T-helper 22 cell (primary cell): Measurements from ENCODE around the gene TECPR2.
"Not testable (repeated sequence)": the region's sequence is repeated elsewhere in the genome, so short reads cannot be mapped to it uniquely, and the experiment has no call there.

Experiments used
- DNase-seq: peaks from one replicate; pipeline ENCODE4 v3.0.0-alpha.2; 2020; ENCODE audit warnings: low read depth

The TECPR2 gene

DNA sequence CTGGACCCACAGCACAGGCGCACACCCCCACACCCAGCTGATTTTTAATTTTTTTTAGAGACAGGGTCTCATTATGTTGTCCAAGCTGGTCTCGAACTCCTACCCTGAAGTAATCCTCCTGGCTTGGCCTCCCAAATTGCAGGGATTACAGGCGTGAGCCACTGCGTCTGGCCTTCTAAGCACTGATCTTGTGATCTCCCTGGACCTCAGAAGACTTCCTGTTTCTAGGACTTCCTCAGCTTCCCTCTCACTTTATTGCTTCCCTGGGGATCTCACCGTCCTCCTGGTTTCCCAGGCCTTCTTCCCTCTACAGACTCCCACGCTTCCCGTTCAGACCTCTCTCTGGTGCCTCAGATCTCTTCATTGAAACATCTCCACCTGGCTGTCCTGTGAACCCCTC lies 29.4 kb upstream of the TECPR2 start:
- DNase-seq = no peak

DNA sequence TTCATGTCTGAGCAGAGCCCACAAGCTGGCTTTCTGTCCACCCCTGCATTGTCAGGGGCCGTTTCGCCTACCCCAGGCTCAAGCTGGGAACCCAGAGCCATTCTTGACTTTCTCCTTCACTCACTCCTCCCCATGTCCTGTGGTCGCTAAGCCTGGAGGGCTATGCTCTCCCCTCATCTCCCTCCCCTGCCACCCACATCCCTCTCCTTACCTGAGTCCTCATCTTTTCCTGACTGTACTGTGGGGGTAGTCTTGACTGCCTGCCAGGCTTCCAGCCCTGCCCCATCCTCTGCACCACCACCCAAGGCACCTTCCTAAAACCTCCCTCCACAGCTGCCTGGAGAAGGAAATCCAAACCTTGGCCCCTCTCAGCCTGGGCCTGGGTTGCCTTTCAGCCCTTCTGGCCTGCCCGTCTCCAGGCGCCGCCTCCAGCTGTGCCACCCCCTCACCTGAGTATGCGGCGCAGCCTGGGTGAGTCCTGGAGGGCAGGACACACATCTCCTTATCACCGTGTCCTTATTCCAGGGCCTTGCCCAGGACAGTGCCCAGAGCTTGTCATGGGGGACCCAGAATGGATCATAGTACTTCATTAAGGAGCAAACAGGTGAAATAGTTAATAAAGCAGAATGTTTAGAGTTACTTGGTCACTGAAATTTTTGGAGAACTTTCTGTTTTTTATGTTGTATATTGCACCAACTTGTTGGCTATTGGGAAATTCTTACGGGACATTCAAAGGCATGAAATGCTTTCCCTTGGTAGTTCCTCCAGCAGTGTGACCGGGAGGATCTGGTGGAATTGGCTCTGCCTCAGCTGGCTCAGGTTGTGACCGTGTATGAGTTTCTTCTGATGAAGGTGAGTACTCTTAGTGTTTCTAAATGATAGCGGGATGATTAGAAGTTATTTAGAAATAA lies 28.7 kb upstream of the TECPR2 start:
- no peak for DNase-seq

DNA sequence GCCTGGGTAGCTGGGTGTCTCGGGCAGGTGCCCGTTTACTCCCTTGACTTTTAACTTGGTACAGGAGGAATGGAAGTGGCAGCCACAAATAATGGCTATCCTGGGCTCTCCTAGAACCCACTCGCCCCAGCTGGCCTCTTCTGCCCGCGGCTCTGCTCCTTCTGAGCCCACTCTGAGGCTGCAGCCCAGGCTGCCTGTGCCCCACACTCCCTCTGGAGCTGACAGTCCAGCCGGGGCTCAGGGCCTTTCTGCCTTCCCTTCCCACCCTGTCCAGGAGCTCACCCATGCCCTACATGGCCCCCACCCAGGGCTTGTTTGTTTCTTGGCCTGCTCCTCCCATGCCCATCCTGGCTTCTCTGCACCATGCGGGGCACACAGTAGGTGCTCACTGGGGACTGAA lies 27.6 kb upstream of the TECPR2 start:
- DNase-seq = no peak

DNA sequence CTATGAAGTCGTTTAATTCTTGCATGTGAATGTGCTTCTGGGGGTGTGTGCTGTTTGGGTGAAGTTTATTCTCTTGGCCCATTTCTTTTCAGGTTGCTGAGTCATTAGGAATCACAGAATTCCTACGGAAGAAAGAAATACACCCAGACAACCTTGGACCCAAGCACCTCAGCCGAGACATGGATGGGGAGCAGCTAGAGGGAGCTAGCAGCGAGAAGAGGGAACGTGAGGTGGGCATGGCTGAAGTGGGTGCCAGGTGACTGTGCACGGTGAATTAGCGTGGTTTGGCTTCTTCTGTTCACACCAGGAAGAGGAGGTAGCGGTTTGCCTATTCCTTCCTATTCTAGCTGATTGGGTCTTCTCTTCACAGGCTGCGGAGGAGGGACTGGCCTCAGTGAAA lies 24.0 kb upstream of the TECPR2 start:
- DNase-seq = no peak

DNA sequence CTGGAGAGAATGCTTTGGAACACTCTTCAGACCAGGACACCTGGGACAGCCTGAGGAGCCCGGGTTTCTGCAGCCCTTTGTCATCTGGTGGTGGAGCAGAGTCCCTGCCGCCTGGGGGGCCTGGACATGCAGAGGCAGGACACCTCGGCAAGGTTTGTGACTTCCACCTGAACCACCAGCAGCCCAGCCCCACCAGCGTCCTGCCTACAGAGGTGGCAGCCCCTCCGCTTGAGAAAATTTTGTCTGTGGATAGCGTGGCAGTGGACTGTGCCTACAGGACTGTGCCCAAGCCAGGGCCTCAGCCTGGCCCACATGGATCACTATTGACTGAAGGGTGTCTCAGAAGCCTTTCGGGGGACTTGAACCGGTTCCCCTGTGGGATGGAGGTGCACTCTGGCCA lies 21.2 kb upstream of the TECPR2 start:
- DNase-seq = no peak

DNA sequence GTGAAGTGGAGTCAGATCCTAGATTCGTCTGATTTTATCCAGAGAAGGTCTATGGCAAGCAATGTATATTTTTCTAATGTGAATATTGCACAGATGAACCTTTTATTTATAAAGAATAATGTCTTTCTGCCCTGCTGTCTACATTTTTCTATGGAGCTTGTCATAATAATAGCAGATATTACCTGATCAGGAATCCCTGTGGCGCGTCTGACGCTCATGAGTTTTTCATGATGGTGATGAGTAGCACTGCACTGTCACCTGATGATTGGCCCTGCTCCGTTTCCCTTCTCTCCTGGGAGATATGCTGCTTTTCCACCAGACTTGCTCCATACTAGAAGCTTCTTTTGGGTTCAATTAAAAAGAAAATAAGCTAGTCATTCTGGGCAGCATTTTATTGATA lies 20.5 kb upstream of the TECPR2 start:
- no peak for DNase-seq

DNA sequence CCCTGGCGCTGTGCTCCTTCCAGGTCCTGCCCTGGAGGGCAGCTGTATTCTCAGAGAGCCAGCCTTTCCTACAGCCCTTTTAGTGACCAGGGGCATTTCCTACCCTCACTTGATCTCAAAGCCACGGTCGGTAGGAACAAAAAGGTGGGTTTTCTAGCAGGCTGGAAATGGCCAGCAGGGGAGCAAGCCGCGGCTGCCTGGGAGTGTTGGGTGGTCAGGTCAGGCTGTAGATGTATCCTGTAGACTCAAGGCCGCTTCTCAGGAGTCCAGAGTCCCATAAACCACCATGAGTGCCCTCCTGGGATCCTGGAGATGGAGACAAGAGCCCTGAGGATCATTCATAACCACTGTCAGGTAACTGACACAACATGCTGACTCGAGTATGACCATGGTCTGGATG lies 18.7 kb upstream of the TECPR2 start:
- DNase-seq = no peak

DNA sequence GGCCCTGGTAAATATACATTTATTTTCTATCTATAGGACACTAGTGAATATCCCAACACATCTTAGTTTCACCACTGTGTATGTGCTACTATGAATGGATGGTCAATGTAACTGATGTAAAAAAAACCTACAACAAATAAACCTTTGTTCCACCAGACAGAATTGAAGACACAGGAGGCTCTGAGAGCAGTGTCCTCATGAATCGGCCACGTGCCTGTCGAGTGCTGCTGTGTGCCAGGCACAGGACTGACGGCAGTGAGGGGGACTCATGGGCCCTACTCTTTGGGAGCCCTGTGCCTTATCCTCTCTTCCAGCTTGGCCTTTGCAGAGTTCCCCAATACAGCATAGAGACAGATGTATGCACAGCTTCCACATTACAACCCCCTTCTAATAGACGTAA lies 18.3 kb upstream of the TECPR2 start:
- no peak for DNase-seq

DNA sequence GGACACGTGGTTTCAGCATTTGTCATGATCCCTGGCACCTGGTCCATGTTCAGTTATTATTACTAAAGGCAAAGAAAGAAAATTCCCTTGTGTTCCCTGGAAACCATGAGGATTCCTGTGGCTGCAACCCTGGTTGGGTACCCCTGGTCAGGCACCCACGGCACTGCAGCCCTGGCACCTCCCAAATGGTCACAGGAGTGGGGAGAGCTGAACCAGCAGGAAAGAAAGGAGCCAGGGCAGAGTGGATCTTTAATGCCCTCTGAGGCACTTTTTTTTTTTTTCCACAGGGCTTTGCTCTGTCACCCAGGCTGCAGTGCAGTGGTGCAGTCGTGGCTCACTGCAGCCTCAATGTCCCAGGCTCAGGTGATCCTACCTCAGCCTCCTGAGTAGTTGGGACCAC lies 17.5 kb upstream of the TECPR2 start:
- DNase-seq = no peak

DNA sequence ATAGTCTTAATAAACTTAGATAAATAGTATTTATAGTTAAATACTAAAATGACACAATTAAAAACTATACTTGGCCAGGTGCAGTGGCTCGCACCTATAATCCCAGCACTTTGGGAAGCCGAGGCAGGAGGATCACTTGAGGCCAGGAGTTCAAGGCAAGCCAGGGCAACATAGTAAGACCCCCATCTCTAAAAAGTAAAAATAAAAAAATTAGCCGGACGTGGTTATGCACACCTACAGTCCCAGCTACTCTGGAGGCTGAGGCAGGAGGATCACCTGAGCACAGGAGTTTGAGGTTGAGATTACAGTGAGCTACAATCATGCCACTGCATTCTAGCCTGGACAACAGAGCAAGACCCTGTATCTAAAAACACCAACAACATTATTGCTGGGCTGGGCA lies 16.1 kb upstream of the TECPR2 start:
- no peak for DNase-seq

DNA sequence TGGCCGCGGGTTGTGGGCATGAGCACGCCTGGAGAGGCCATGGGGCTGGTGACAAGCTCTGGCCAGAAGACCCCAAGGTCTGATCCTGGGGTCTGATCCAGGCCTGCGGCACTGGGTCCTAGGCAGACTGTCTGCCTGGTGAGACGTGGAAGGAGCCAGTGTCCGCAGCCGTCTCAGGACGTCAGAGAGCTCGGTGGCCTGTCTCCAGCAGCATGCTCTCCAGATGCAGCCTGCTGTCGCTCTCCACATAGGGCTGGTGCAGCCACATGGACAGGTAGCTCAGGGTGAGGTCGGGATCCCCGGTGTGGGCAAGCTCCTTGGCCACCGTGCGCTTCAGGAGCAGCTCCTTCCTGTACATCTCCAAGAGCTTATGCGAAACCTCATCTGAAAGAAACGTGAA lies 14.4 kb upstream of the TECPR2 start:
- no peak for DNase-seq

DNA sequence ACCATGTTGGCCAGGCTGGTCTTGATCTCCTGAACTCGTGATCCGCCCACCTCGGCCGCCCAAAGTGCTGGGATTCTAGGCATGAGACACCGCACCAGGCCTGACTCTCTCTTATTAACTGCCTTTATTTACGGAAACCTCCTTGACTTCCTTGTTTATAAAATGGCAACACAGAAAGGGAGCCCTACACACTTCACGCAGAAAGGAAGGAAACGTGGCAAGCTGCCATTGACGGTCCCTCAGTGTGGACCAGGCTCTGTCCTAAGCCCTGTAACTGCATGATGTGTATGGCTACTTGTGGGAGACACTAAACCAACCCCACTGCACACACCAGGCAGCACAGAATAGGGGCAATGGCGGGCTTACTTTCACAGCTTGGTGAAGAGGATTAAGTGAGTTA lies 11.7 kb upstream of the TECPR2 start:
- no peak for DNase-seq

DNA sequence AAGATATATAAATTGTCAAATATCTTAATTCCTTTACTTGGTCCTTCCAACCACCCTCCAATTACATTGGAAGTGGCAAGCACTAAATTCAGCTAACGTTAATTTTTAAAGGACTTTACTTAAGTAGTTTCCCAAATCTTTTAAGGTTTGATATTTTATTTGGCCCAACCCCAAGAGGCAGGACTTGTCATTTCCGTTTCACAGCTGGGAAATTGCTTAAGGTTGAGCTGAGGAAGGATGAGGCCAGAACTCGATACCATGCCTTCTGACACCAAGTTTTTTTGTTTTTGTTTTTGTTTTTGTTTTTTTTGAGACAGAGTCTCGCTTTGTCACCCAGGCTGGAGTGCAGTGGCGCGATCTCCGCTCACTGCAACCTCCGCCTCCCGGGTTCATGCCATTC lies 11.1 kb upstream of the TECPR2 start:
- not testable (repeated sequence) for DNase-seq

DNA sequence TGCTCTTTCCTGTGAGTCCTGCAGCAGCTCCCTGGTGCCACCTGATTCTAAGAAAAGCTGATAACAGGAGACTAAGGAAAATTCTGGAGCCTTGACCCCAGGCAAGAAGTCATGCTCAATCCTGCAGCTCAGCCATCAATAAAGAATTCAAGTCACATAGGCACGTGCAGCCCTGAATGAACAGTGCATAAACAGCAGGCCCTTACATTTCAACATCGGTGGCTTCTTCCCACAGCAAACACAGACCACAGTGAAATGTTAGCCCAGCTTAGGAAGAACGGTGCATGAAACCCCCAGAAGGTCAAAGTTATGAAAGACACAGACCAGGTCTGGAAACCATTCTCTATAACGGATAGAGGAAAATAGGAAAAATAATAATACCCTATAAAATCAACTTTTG lies 10.5 kb upstream of the TECPR2 start:
- no peak for DNase-seq

DNA sequence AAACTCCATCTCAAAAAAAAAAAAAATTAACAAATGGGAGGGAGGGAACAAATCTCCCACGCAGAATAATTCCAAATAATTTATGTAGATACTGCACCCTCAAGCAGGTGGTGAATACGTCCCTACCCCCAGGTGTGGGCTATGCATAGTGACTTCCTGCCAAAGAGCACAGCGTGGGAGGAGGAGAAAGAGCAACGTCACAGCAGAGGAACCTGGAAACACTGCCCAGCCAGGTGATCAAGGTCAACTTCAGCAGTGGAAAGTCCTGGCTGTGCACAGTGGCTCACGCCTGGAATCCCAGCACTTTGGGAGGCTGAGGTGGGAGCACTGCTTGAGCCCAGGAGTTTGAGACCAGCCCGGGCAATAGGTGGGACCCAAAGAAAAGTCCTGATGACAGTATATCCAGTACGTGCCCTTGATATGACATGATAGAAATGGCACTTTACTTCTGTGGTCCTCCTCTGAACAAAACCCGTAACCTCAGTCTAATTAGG lies 9.6 kb upstream of the TECPR2 start:
- DNase-seq = no peak

DNA sequence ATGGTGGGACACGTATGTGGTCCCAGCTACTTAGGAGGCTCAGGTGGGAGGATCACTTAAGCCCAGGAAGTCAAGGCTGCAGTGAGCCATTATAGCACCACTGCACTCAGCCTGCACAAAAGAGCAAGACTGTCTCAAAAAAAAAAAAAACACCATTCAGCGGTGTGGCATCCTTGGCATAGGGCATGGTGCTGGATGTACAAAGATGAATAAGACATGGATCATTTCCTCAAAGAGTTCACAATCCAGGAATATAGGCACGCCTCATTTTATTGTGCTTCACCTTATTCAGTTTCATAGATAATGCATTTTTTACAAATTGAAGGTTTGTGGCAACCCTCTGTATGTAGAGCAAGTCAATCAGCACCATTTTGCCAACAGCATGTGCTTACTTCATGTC lies 6.5 kb upstream of the TECPR2 start:
- DNase-seq = no peak

DNA sequence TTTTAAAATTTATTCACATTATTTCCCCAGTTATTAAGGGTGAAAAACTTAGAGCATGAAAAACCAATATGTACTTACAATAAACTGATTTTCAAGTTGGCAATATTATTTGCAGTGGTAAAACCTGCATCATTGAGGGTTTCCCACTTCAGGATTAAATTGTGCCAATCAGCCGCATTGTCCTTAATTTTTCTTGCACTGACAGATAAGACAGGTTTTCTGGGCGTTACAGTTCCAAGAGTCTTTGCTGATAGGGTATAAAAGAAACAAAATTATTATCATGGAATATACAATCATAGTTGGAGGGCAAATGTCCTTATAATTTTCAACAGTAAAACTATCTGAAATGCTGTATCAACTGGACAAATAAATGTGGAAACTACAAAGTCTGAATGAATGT lies 3.4 kb upstream of the TECPR2 start:
- no peak for DNase-seq

DNA sequence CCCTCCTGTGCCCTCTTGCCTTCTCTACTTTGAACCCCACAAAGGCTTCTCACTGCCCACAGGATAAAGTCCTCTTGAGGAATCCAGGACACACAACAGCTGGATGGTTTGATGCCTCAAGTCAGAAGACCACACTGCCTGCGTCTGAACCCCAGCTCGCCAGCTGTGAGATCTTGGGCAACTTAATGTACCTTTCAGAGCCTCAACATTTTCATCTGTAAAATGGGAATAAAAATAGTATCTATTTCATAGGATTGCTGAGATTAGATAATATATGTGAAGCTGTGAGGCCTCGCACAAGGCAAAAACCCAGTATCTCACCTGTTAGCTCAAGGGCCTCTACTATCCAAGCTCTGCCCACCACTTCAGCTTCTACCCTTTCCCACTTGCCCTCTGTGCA lies 2.4 kb upstream of the TECPR2 start:
- DNase-seq = no peak

DNA sequence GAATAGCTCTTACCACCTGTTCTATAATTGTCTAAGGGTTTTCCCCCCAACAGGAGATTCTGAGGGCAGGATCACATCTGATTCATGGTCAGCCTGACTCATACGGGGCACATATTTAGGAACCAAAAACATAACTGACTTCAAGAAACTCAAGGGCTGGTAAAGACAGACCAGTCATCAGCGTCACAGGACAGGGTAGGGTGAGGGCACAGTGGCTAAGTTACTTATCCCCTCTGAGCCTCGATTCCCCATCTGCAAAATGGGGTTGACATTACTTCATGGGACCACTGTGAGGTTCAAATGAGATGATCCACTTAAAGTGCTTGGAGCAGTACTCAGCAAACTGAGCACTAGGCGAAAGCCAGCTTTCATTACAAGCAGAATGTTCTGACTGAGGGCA lies 657 bp upstream of the TECPR2 start:
- DNase-seq = peak; percentile 4

DNA sequence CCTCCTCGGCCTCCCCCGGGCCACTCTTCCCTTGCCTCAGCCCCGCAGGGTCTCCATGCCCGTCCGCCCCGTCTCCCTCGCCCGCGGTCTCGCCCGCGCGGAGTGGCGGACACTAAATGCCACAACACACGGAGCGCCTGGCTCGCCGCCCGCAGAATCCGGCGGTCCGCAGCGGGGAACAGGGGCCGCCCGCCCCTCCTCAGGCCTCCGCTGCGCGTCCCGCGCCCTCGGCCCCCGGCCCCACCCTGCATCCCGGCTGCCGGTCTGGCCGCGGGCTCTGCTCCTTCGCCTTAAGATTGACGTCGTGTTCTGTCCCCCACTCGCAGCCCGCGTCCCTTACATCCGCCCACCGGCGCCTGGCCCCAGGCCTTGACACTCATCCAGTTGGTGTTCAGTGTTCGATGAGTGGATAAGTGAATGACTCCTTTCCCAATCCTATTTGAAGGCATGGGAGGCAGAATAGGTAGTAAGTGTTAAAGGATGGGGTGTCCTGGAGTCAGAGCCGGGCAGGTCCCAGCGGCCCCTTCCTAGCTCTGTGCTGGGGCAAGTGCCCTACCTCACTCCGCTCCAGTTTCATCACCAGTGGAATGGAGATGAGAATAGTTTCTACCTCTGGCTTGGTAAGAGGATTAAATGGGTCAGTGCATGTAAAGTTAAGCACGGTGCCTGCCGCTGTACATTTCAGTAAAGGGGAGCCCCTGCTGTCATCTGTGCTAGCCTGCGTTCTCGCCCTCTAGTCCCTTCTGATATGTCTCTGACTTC lies 622 bp downstream of the TECPR2 start:
- peak; percentile 10 for DNase-seq

DNA sequence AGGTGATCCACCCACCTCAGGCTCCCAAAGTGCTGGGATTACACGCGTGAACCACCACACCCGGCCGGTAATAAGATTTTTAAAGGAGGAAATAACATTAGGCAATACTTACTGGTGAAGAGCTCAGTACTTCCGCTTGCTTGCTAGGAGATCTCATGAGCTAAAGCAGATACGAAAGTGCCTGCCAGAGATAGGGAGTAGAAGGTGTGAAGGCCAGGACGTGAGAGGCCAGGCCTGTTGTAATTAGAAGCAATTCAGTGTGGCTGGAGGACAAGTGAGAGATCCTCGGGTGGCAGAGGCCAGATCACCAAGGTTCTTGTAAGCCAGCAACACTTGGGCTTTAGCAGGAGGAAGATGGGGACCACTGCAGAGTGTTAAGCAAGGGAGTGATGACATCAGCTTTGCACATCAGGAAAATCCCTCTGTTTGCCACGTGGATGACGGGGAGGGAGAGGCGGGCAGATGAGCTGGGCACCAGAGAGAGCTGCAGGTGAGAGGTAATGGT lies 7.6 kb downstream of the TECPR2 start:
- no peak for DNase-seq

DNA sequence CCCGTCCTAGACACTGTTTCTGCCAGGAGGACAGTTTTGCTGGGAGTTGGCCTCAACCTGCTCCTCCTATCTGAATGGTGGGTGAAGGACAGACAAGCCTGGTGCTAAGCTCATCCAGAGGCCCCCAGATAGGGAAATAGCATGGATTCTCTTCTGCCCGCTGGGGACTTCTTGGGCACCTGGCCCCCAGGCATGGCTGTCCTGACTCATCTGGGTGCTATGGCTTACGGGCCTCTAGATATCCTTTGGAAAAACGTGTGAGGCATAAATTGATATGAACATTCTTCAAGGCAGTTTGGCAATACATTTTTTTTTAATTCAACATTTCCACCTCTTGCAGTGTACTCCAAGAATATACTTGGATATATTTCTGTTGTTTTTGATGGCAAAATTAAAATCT lies 8.6 kb downstream of the TECPR2 start:
- DNase-seq = no peak

DNA sequence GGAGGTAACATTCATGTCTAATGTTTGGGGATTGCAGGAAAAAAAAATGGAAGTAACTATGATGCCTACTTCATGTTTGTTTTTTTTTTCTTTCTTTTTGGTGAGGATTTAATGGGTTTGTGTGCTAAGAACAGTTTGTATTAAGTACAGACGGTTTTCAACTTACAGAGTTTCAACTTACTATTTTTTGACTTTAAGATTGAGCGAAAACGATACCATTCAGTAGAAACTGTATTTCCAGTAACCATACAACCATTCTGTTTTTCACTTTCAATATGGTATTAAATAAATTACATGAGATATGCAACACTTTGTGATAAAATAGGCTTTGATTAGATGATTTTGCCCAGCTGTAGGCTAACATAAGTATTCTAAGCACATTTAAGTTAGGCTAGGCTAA lies 10.4 kb downstream of the TECPR2 start:
- no peak for DNase-seq
